Measurements from ENCODE around the gene PPP2R2B.

PPP2R2B gene

GRCh38 chr5:146778795-146779194 is 99.8 kb downstream of the PPP2R2B start:
- DNase-seq, result no peak

GRCh38 chr5:146778261-146778660 is 100.3 kb downstream of the PPP2R2B start:
- no peak for DNase-seq

GRCh38 chr5:146772881-146773466 is 105.6 kb downstream of the PPP2R2B start:
- no peak for DNase-seq

DNA sequence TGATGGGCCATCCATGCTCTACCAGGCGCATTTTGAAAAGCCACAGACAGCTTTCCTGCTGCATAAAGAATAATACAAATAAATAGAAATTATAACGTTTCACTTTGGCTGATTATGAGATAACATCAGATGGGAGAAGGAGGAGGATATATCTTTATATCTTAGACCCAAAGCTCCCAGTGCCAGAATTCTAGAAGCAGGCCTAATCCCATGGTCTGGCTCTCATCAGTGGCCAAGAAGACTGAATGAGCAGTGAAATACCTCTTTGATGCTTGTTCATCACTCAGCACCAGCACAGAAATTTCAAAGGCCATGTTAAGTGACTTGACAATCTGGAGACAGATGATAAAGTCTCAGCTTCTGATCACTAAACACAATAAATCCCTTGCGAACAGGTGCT is 107.6 kb downstream of the PPP2R2B start:
- DNase-seq, result no peak

DNA sequence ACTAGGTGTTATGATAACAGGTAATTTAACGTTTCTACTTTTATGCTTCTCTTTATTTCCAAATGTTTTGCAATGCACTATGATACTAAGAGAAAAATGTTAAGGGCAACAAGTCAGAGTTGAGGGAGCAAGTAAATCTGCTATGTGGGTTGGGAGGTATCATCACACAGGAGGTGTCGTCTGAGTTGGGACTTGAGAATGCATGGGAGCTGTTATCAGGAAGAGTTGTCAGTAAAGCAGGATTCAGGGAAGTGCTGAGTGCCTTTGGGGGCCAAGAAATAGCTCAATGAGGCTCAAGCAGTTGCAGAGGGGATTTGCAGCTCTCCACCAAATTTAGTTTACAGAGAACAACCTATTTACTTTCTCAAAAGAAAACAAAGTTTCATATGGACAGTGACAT is 108.0 kb downstream of the PPP2R2B start:
- no peak for DNase-seq

DNA sequence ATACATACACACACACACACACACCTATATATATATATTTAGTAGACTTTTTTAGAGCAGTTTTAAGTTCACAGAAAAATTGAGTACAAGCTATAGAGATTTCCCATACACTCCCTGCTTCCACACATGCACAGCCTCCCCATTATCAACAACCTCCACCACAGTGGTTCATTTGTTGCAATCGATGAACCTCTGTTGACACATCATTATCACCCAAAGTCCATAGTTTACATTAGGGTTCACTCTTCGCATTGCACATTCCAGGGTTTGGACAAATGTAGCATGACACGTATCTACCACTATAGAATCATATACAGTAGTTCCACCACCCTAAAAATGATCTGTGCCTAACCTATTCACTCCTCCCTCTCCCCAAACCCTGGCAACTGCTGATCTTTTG is 111.0 kb downstream of the PPP2R2B start:
- DNase-seq, result no peak

DNA sequence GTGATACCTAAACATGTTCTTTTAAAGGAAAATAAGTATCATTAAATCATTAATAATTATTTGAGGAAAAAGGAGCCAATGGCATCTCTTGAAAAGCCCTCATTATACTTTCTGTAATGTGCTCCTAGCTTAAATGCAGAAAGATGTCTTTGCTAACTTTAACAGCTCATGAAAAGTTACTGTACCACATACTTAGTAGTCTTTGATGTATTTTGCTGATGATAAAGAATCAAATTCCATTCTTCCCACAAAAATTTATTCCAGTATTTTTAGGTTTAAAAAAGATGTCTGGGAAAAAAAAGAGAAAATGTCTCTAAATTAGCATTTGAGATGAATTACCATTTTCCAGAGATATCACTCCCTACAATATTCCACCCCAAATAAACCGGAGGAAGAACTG is 112.5 kb downstream of the PPP2R2B start:
- no peak for DNase-seq

DNA sequence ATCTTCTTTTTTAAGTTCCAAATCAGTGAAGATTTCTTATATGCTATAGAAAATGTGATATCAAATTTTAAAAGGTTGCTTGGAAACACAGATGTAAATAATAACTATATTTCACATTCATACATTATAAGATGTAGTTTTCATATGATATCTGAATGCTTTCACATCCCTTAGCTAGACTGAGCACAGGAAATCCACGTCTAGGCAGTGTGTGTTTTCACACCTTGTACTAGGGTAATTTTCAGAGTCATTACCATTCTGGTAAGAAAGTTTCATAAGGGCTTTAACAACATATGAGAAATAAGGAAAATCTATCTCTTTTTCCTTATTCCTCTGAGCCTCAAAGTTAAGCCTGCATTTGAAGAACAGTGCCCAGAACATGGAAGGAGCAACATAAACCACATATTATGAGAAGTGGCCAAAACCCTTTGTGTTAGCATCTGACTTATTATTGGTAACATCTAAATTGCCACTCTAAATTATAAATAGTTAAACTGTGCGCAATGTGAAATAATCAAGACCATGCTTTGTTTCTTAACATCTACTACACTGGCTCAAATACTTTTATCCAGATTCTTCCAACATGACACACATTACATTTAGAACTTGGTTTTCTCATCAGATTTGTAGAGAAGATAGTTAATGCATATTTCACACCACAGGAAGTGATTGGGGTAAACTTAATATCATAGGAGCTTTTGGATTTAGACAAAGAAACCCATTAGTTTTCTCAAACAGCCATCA is 113.3 kb downstream of the PPP2R2B start:
- no peak for DNase-seq

- DNase-seq, result no peak
Observed at GRCh38 chr5:146762830-146763229, 115.7 kb downstream of the PPP2R2B start.

GRCh38 chr5:146761811-146762210 is 116.7 kb downstream of the PPP2R2B start:
- DNase-seq, result no peak

GRCh38 chr5:146758938-146759337 is 119.6 kb downstream of the PPP2R2B start:
- DNase-seq, result no peak

- no peak for DNase-seq
Observed at GRCh38 chr5:146758076-146758475, 120.5 kb downstream of the PPP2R2B start.

- DNase-seq, result no peak
Observed at GRCh38 chr5:146756546-146756945, 122.0 kb downstream of the PPP2R2B start.

GRCh38 chr5:146755793-146756192 is 122.8 kb downstream of the PPP2R2B start:
- DNase-seq, result no peak

- DNase-seq, result no peak
Observed at GRCh38 chr5:146754621-146755020, 123.9 kb downstream of the PPP2R2B start.

DNA sequence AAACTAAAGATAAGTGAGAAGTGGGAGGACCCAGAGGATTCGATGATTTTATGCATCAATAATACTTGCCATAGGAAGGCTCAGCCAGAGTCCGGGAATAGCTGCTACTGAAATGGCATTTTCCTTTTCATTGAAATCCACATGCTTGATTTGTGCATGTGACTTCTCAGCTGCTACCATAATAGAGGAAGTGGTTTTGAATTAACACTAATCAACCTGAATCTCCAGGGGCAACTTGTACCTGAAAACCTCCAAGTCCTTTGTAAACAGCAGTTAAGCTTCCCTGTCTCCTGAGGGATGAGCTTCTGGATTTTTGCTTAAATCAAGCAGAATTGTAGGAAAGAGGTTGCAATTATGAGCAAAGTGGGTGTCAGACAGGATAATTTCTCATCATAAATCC is 124.9 kb downstream of the PPP2R2B start:
- DNase-seq, result peak; percentile 42

- no peak for DNase-seq
Observed at GRCh38 chr5:146751781-146752401, 126.7 kb downstream of the PPP2R2B start.

GRCh38 chr5:146751054-146751453 is 127.5 kb downstream of the PPP2R2B start:
- DNase-seq, result no peak

GRCh38 chr5:146748533-146748932 is 130.0 kb downstream of the PPP2R2B start:
- DNase-seq, result no peak

DNA sequence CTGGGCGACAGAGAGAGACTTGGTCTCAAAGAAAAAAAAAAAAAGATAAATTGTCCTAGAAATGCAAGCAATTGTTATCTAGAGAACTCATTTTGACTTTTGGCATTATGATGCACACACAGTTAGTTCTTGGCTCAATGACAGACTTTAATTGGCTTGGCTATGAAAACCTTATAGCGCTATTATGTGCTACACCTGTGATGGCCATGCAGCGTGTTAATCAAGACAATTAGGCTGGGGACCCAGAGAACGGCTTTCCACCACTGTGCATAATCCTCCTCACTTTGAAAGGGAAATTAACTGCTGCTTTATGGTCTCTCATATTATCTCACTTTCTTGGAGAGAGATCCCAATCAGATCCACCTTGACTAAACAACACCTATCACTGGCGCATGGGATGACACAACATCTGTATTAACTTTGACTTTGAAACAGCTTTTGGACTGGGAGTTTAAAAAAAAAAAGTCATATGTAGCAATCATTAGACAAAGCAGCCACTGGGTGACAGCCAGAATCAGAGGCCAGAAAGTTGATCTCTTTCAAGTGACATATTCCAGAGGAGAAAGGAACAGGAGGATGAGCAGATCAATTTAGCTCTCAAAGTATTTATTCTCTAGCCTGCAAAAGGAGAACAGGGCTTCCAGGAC is 132.5 kb downstream of the PPP2R2B start:
- peak; percentile 77 for DNase-seq

DNA sequence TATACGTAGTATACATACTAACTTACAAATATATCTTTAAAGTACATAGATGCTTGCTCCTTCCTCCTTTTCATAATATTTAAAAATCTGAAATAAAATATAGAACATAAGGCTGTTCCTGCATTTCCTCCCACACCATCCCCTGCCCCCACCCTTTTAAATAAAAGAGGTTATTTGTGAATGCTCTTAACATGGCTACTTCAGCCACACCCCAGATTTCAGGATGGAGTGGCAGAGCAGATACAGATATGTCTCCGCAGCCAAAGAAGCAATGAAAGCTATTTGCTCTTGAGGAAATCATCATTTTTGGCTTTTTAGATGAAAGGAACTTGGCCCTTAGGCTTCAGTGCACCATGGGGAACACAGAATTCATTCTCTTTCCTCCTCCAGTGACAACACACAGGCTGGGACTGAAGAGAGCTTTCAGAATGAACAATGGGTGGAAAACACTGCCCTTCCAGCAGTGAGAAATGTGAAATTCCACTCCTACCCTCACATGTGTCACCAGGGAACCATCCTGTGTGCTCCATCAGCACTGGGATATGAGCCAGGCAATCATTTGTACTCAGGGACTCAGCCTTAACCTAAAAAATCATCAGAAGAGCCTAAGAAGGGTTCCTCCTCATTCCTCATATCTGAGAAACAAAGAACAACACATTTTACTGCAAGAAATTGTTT is 134.3 kb downstream of the PPP2R2B start:
- DNase-seq, result no peak

DNA sequence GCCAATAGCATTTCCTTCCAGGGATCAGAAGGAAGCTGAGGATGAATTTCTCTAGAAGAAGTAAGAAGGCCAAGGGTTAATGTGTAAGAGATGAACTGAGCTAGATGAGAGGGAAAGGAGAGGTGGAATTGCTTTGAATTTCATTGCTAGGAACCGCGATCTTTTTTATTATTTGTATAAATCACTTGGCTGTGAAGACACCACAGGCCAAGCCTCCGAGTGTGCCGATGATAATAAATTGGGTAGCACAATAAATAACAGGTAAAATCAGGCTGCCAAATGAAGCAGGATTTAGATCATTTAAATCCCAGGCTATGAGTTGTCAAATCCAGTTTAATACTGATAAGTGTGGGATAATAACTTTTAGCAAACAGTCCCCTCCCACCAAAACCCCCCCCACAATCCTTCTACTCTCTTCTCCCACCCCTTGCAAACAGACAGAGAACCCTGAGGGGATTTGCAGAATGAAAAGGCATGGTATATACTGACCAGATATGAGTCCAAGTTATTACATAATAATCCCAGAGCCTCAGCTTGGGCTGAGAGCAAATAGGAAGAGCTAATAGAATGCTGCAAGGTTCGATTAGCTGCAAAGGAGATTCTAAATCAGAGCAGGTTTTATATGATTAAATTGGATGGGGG is 143.5 kb downstream of the PPP2R2B start:
- no peak for DNase-seq

- no peak for DNase-seq
Observed at GRCh38 chr5:146732962-146733361, 145.6 kb downstream of the PPP2R2B start.
